HCT116 (cell line): Measurements from ENCODE around the gene PLCL2. TPM values are rescaled to one million over a fixed set of nuclear protein-coding genes. Genes with fewer than 3 reads are reported as not detected.

Source experiments
- ATAC-seq: fragments of 200-7000 bp; cut with Tn5 transposase; 2 replicates; pipeline ENCODE4 v1.9.1; 2020; ENCODE audit warnings: mild to moderate bottlenecking, moderate library complexity
- BruUV-seq: library from RNA; stranded (reverse); fragments of 400-500 nt; replicated peaks from 2 replicates; lab custom pipeline; 2021; lab: Mats Ljungman, UMichigan
- CTCF ChIA-PET: fragments of 300-600 bp; sonication (Branson Sonifier 250); formaldehyde crosslinking; loops from one replicate; lab custom pipeline; 2021; ENCODE audit warnings: antibody characterized with exemption; lab: Charles Lee
- POLR2A ChIA-PET: fragments of 300-600, 350-600 bp; sonication (Branson Sonifier 250); formaldehyde crosslinking; loops from one replicate; lab custom pipeline; 2021; ENCODE audit warnings: antibody characterized with exemption; lab: Charles Lee
- RAD21 ChIA-PET, 2 experiments: fragments of 300-600 bp; sonication (Branson Sonifier 250); formaldehyde crosslinking; loops; one replicate each; lab custom pipeline; 2023; ENCODE audit warnings: low total read pairs in 2 of 2; ENCODE audit not compliant: uncharacterized antibody in 2 of 2, unreplicated experiment in 2 of 2, low non-redundant PET in 1 of 2; lab: Charles Lee
- DNase-seq: peaks from one replicate; pipeline ENCODE4 v3.0.0-alpha.2; 2010; ENCODE audit warnings: low read depth, low spot score
- H2AFZ ChIP-seq: fragments of 200-600 bp; shearing (Covaris generic), sonication (generic); 2 replicates; pipeline ENCODE4 v1.6.1; 2017; ENCODE audit warnings: low read depth, mixed run types, mixed read lengths, antibody characterized with exemption, low read length; ENCODE audit not compliant: poor library complexity, severe bottlenecking
- H3K27ac ChIP-seq: 2 replicates; pipeline ENCODE4 v1.5.1; 2012; ENCODE audit warnings: low read depth, low read length
- H3K27me3 ChIP-seq: fragments of 200-600 bp; sonication (generic); 2 replicates; pipeline ENCODE4 v1.6.1; 2016; ENCODE audit warnings: mixed run types, low read length, mixed read lengths; ENCODE audit not compliant: insufficient read depth
- H3K36me3 ChIP-seq, 2 experiments: fragments of 200-500 bp in 1 of 2; fragments of 200-600 bp in 1 of 2; sonication (Bioruptor generic) in 1 of 2; sonication (generic) in 1 of 2; 2 replicates each; pipeline versions ENCODE4 v1.5.1 to v1.6.1; 2014 to 2016; ENCODE audit warnings: low read length in 2 of 2, inconsistent platforms in 1 of 2, mixed read lengths in 1 of 2, mixed run types in 1 of 2; ENCODE audit not compliant: insufficient read depth in 2 of 2, control insufficient read depth in 1 of 2
- H3K4me1 ChIP-seq, 2 experiments: fragments of 200-600 bp in 1 of 2; sonication (generic) in 1 of 2; 2 replicates each; pipeline versions ENCODE4 v1.5.1 to v1.6.1; 2012 to 2017; ENCODE audit warnings: low read length in 2 of 2, inconsistent platforms in 1 of 2, mild to moderate bottlenecking in 1 of 2, mixed read lengths in 1 of 2, mixed run types in 1 of 2, moderate library complexity in 1 of 2; ENCODE audit not compliant: insufficient read depth in 2 of 2, control insufficient read depth in 1 of 2
- H3K4me2 ChIP-seq: fragments of 200-600 bp; sonication (generic); 2 replicates; pipeline ENCODE4 v1.6.1; 2017; ENCODE audit warnings: mixed run types, low read length, mixed read lengths
- H3K4me3 ChIP-seq, 2 experiments: fragments of 200-600 bp in 1 of 2; sonication (generic) in 1 of 2; replicated peaks in 1 of 2; 2 replicates each; pipeline ENCODE4 v1.5.1; 2011 to 2016; ENCODE audit warnings: low read length in 2 of 2, control low read depth in 1 of 2, low read depth in 1 of 2, mild to moderate bottlenecking in 1 of 2, mixed read lengths in 1 of 2, mixed run types in 1 of 2
- H3K79me2 ChIP-seq: fragments of 200-600 bp; sonication (generic); 2 replicates; pipeline ENCODE4 v1.6.1; 2017; ENCODE audit warnings: mild to moderate bottlenecking, mixed run types, low read length, moderate library complexity, mixed read lengths; ENCODE audit not compliant: insufficient read depth
- H3K9ac ChIP-seq: fragments of 200-600 bp; sonication (generic); 2 replicates; pipeline ENCODE4 v1.6.1; 2016; ENCODE audit warnings: low read length, mixed read lengths
- H3K9me2 ChIP-seq: fragments of 200-600 bp; sonication (generic), shearing (Covaris generic); 2 replicates; pipeline ENCODE4 v1.6.1; 2017; ENCODE audit warnings: mixed run types, mild to moderate bottlenecking, moderate library complexity; ENCODE audit not compliant: insufficient read depth
- H3K9me3 ChIP-seq, 2 experiments: fragments of 200-500 bp in 1 of 2; fragments of 200-600 bp in 1 of 2; sonication (Bioruptor generic) in 1 of 2; sonication (generic) in 1 of 2; 2 replicates each; pipeline ENCODE4 v1.6.1; 2014 to 2017; ENCODE audit warnings: low read length in 2 of 2, mixed read lengths in 2 of 2, inconsistent platforms in 1 of 2, low read depth in 1 of 2, mild to moderate bottlenecking in 1 of 2, mixed run types in 1 of 2, moderate library complexity in 1 of 2; ENCODE audit not compliant: control insufficient read depth in 1 of 2, insufficient read depth in 1 of 2
- H4K20me1 ChIP-seq: fragments of 200-600 bp; sonication (generic), shearing (Covaris generic); 2 replicates; pipeline ENCODE4 v1.6.1; 2017; ENCODE audit warnings: mixed run types, mild to moderate bottlenecking, moderate library complexity; ENCODE audit not compliant: insufficient read depth
- ATF3 ChIP-seq: IDR thresholded peaks from 2 replicates; pipeline ENCODE4 v1.6.1; 2012
- EGR1 ChIP-seq: IDR thresholded peaks from 2 replicates; pipeline ENCODE4 v1.6.1; 2012; ENCODE audit warnings: low read depth
- EZH2phosphoT487 ChIP-seq: fragments of 200-600 bp; IDR thresholded peaks from 2 replicates; pipeline ENCODE4 v1.6.1; 2018; ENCODE audit warnings: antibody characterized with exemption, borderline replicate concordance
- FOSL1 ChIP-seq: IDR thresholded peaks from 2 replicates; pipeline ENCODE4 v1.6.1; 2012; ENCODE audit warnings: low read depth
- POLR2A ChIP-seq: IDR thresholded peaks from 2 replicates; pipeline ENCODE4 v1.7.0; 2011; ENCODE audit warnings: borderline replicate concordance; ENCODE audit not compliant: insufficient read depth, insufficient read length; ENCODE audit errors: extremely low read depth
- RAD21 ChIP-seq: IDR thresholded peaks from 2 replicates; pipeline ENCODE4 v1.6.1; 2012; ENCODE audit warnings: low read depth, mild to moderate bottlenecking
- SRF ChIP-seq: IDR thresholded peaks from 2 replicates; pipeline ENCODE4 v1.6.1; 2012; ENCODE audit warnings: low read depth
- TCF7L2 ChIP-seq: IDR thresholded peaks from 2 replicates; pipeline ENCODE4 v1.7.0; 2011; ENCODE audit warnings: borderline replicate concordance, inconsistent platforms; ENCODE audit not compliant: insufficient read depth, insufficient read length; ENCODE audit errors: extremely low read depth
- YY1 ChIP-seq: IDR thresholded peaks from 2 replicates; pipeline ENCODE4 v1.6.1; 2011; ENCODE audit warnings: low read length, low read depth, moderate library complexity, mild to moderate bottlenecking; ENCODE audit not compliant: insufficient replicate concordance; ENCODE audit errors: extremely low read depth
- ZFX ChIP-seq: fragments of 450-650 bp; IDR thresholded peaks from 2 replicates; pipeline ENCODE4 v1.6.1; 2017
- ZNF274 ChIP-seq: fragments of 200-500 bp; sonication (Bioruptor generic); IDR thresholded peaks from 2 replicates; pipeline ENCODE4 v1.6.1; 2014; ENCODE audit warnings: mild to moderate bottlenecking, low read depth, low read length, inconsistent platforms
- intact Hi-C: fragments of 100-400 bp; cut with micrococcal nuclease; formaldehyde crosslinking; loops from 2 replicates; pipeline ENCODE4 v1.10.0; 2022
- total RNA-seq: library from RNA; stranded (reverse); gene quantifications from one replicate; pipeline ENCODE4 v1.2.1, GENCODE V29; 2021; ENCODE audit not compliant: unreplicated experiment
- TF ChIP-seq, protein P1 (sequence below): IDR thresholded peaks from 2 replicates; pipeline ENCODE4 v1.6.1; 2012; ENCODE audit warnings: low read depth

The PLCL2 gene
- total RNA-seq, 1 experiment from 2014 or later = 2.2 TPM

- H3K27ac ChIP-seq = no peak overlapping the region
- ChIA-PET RAD21 (no interaction called here), POLR2A (no interaction called here), CTCF (no interaction called here)
- no peak overlapping the region for H3K4me3 ChIP-seq
- no peak for DNase-seq
- H3K4me1 ChIP-seq = no peaks in the 10 kb centered on the region
- intact Hi-C loops = no loop called here
- no peaks in the 10 kb centered on the region for H3K36me3 ChIP-seq
- no peak overlapping the region for H3K4me2 ChIP-seq
- no peaks in the 10 kb centered on the region for H3K27me3 ChIP-seq
- H2AFZ ChIP-seq = no peak overlapping the region
- ATAC-seq = no peak
- H3K79me2 ChIP-seq = no peaks in the 10 kb centered on the region
- H3K9me3 ChIP-seq = no peaks in the 10 kb centered on the region
- H3K9ac ChIP-seq = no peak overlapping the region
- TF ChIP-seq TCF7L2 (no peak), EZH2phosphoT487 (no peak), RAD21 (no peak), ATF3 (no peak), POLR2A (no peak), EGR1 (no peak), ZNF274 (no peak), YY1 (no peak), FOSL1 (no peak), ZFX (no peak), SRF (no peak)
- TF ChIP-seq, protein P1, sequence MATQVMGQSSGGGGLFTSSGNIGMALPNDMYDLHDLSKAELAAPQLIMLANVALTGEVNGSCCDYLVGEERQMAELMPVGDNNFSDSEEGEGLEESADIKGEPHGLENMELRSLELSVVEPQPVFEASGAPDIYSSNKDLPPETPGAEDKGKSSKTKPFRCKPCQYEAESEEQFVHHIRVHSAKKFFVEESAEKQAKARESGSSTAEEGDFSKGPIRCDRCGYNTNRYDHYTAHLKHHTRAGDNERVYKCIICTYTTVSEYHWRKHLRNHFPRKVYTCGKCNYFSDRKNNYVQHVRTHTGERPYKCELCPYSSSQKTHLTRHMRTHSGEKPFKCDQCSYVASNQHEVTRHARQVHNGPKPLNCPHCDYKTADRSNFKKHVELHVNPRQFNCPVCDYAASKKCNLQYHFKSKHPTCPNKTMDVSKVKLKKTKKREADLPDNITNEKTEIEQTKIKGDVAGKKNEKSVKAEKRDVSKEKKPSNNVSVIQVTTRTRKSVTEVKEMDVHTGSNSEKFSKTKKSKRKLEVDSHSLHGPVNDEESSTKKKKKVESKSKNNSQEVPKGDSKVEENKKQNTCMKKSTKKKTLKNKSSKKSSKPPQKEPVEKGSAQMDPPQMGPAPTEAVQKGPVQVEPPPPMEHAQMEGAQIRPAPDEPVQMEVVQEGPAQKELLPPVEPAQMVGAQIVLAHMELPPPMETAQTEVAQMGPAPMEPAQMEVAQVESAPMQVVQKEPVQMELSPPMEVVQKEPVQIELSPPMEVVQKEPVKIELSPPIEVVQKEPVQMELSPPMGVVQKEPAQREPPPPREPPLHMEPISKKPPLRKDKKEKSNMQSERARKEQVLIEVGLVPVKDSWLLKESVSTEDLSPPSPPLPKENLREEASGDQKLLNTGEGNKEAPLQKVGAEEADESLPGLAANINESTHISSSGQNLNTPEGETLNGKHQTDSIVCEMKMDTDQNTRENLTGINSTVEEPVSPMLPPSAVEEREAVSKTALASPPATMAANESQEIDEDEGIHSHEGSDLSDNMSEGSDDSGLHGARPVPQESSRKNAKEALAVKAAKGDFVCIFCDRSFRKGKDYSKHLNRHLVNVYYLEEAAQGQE = no peak
- no peaks in the 10 kb centered on the region for H3K9me2 ChIP-seq
- no peaks in the 10 kb centered on the region for H4K20me1 ChIP-seq
- BruUV-seq = no TSS peak
These were observed 252.6 kb downstream of the PLCL2 start for GRCh38 chr3:17137321-17137826.
